Hepatocyte (in vitro differentiated cells): ENCODE measurements around the gene GPATCH8. TPM values are rescaled to one million over a fixed set of nuclear protein-coding genes. Genes with fewer than 3 reads are reported as not detected.
"Not testable (repeated sequence)": the region's sequence is repeated elsewhere in the genome, so short reads cannot be mapped to it uniquely, and the experiment has no call there.

Experiments used
- DNase-seq: peaks from one replicate; pipeline ENCODE4 v3.0.0-alpha.2; 2016; ENCODE audit warnings: low spot score
- H2AFZ ChIP-seq: fragments of 200-600 bp; sonication (generic); 2 replicates; pipeline ENCODE4 v1.6.0; 2016; ENCODE audit warnings: antibody characterized with exemption, mild to moderate bottlenecking
- H3K27ac ChIP-seq: fragments of 200-600 bp; sonication (generic); 2 replicates; pipeline ENCODE4 v1.5.1; 2016; ENCODE audit warnings: mild to moderate bottlenecking
- H3K27me3 ChIP-seq: fragments of 200-600 bp; sonication (generic); 2 replicates; pipeline ENCODE4 v1.6.1; 2016
- H3K36me3 ChIP-seq: fragments of 200-600 bp; sonication (generic); replicated peaks from 2 replicates; pipeline ENCODE4 v1.5.1; 2016; ENCODE audit warnings: low read depth; ENCODE audit not compliant: insufficient read depth
- H3K4me1 ChIP-seq: fragments of 200-600 bp; sonication (generic); 2 replicates; pipeline ENCODE4 v1.5.1; 2016; ENCODE audit warnings: mild to moderate bottlenecking, moderate library complexity; ENCODE audit not compliant: insufficient read depth
- H3K4me2 ChIP-seq: fragments of 200-600 bp; sonication (generic); 2 replicates; pipeline ENCODE4 v1.6.0; 2016
- H3K4me3 ChIP-seq: fragments of 200-600 bp; sonication (generic); 2 replicates; pipeline ENCODE4 v1.5.1; 2016; ENCODE audit warnings: mild to moderate bottlenecking
- H3K79me2 ChIP-seq: fragments of 200-600 bp; sonication (generic); 2 replicates; pipeline ENCODE4 v1.6.0; 2017; ENCODE audit warnings: mild to moderate bottlenecking
- H3K9me2 ChIP-seq: fragments of 200-600 bp; sonication (generic); replicated peaks from 2 replicates; pipeline ENCODE4 v1.6.0; 2017; ENCODE audit warnings: mild to moderate bottlenecking; ENCODE audit not compliant: insufficient read depth
- H3K9me3 ChIP-seq: fragments of 200-600 bp; sonication (generic); 2 replicates; pipeline ENCODE4 v1.5.1; 2016; ENCODE audit warnings: low read depth, mild to moderate bottlenecking
- H4K20me1 ChIP-seq: fragments of 200-600 bp; sonication (generic); 2 replicates; pipeline ENCODE4 v1.6.0; 2016; ENCODE audit warnings: mild to moderate bottlenecking; ENCODE audit not compliant: insufficient read depth, poor library complexity, severe bottlenecking
- CTCF ChIP-seq: fragments of 200-600 bp; sonication (generic); IDR thresholded peaks from 2 replicates; pipeline ENCODE4 v1.5.1; 2016; ENCODE audit warnings: antibody characterized with exemption, mild to moderate bottlenecking; ENCODE audit not compliant: poor library complexity
- EZH2 ChIP-seq: fragments of 200-600 bp; sonication (generic); IDR thresholded peaks from 2 replicates; pipeline ENCODE4 v1.6.1; 2016; ENCODE audit warnings: antibody characterized with exemption, mild to moderate bottlenecking, borderline replicate concordance
- EZH2phosphoT487 ChIP-seq: fragments of 200-600 bp; sonication (generic); IDR thresholded peaks from one replicate; pipeline ENCODE4 v1.6.1; 2018; ENCODE audit warnings: antibody characterized with exemption, mild to moderate bottlenecking, low read depth, moderate library complexity; ENCODE audit not compliant: unreplicated experiment, severe bottlenecking
- WGBS: methylation state at CpG from one replicate; pipeline ENCODE4 v1.1.6; 2016; ENCODE audit warnings: low lambda C conversion rate; ENCODE audit errors: missing lambda C conversion rate; 5-methylcytosine and 5-hydroxymethylcytosine counted together
- polyA plus RNA-seq: library from polyadenylated mRNA; unstranded; fragments of >200 nt; fragmentation: Nextera tagmentation; extraction: Ambion mirVana; gene quantifications from 2 replicates; pipeline ENCODE4 v1.2.1, GENCODE V29; 2016
- total RNA-seq: library from RNA; depleted of rRNA; stranded (reverse); fragments of >200 nt; gene quantifications from 2 replicates; pipeline ENCODE4 v1.2.3, GENCODE V29; 2014

Gene GPATCH8
- total and polyA plus RNA-seq, 2 experiments from 2014 or later: 30.0 to 42.1 TPM

- Histone ChIP-seq H3K79me2 (peaks cover 8% of the 10 kb centered on the region), H3K27me3 (no peaks in the 10 kb centered on the region), H2AFZ (no peak overlapping the region), H3K9me3 (no peaks in the 10 kb centered on the region), H3K36me3 (no peaks in the 10 kb centered on the region), H3K9me2 (no peaks in the 10 kb centered on the region), H3K4me3 (no peak overlapping the region), H4K20me1 (no peaks in the 10 kb centered on the region), H3K4me1 (peaks cover 5% of the 10 kb centered on the region), H3K27ac (no peak overlapping the region), H3K4me2 (no peak overlapping the region)
- no peak for DNase-seq
- TF ChIP-seq CTCF: no peak
- no peak for TF ChIP-seq EZH2
- no peak for TF ChIP-seq EZH2phosphoT487
- 87% methylated on average over 7 of the region's 7 CpGs for WGBS
Measured at GRCh38 chr17:44367231-44367979, 135.8 kb downstream of the GPATCH8 start.

- not testable (repeated sequence) for H3K79me2 ChIP-seq, H3K27me3 ChIP-seq, H3K9me2 ChIP-seq, DNase-seq, H3K4me2 ChIP-seq, H2AFZ ChIP-seq, H3K9me3 ChIP-seq, H3K27ac ChIP-seq, H3K36me3 ChIP-seq, H3K4me3 ChIP-seq
- Histone ChIP-seq H3K4me1 (peaks cover 24% of the 10 kb centered on the region), H4K20me1 (peaks cover 13% of the 10 kb centered on the region)
- WGBS: 91% methylated on average over 5 of the region's 5 CpGs
Measured at GRCh38 chr17:44365051-44365450, 138.2 kb downstream of the GPATCH8 start.

- Histone ChIP-seq H3K4me3 (peak within 1 kb of the TSS; percentile 98), H4K20me1 (peaks cover 13% of the 10 kb centered on the region), H3K9me3 (no peaks in the 10 kb centered on the region), H2AFZ (peak within 1 kb of the TSS; percentile 90), H3K27ac (peak within 1 kb of the TSS; percentile 58), H3K4me2 (peak within 1 kb of the TSS; percentile 99), H3K9me2 (no peaks in the 10 kb centered on the region), H3K4me1 (peaks cover 24% of the 10 kb centered on the region), H3K79me2 (peaks cover 8% of the 10 kb centered on the region), H3K36me3 (no peaks in the 10 kb centered on the region), H3K27me3 (no peaks in the 10 kb centered on the region)
- TF ChIP-seq EZH2phosphoT487 (no peak), CTCF (peak; percentile 59), EZH2 (no peak)
- WGBS: 3% methylated on average over 13 of the region's 63 CpGs
- DNase-seq: peak; percentile 89
Measured at GRCh38 chr17:44363613-44364159, 139.5 kb downstream of the GPATCH8 start, which contains the start of gene FAM171A2. TSS of gene FAM171A2 (minus strand) at chr17:44363853. CDS start at chr17:44363714, 139 bp downstream.

- Histone ChIP-seq H3K9me2 (no peaks in the 10 kb centered on the region), H3K4me3 (peak overlapping the region; percentile 98), H3K79me2 (peaks cover 8% of the 10 kb centered on the region), H3K4me2 (peak overlapping the region; percentile 99), H4K20me1 (peaks cover 13% of the 10 kb centered on the region), H3K36me3 (no peaks in the 10 kb centered on the region), H3K4me1 (peaks cover 24% of the 10 kb centered on the region), H2AFZ (peak overlapping the region; percentile 90), H3K27me3 (no peaks in the 10 kb centered on the region), H3K27ac (peak overlapping the region; percentile 58), H3K9me3 (no peaks in the 10 kb centered on the region)
- peak; percentile 42 for DNase-seq
- TF ChIP-seq EZH2phosphoT487 (no peak), CTCF (no peak), EZH2 (no peak)
- 3% methylated on average over 17 of the region's 45 CpGs for WGBS
Measured at GRCh38 chr17:44362949-44363612, 140.1 kb downstream of the GPATCH8 start.
